ENCODE measurements around the gene FOXJ3.
A peak's percentile ranks its signal among the peaks of the same experiment; 100 is the strongest.

The FOXJ3 gene

GRCh38 chr1:42335050-42335808 lies at the start of gene FOXJ3:
TSS of gene FOXJ3 (minus strand) at chr1:42335235. CDS start at chr1:42311093, 24,142 bp downstream.
- peak; percentile 77 to 92 (median 85) for DNase-seq

- DNase-seq: no peak
These were observed 46.2 kb upstream of the FOXJ3 start for GRCh38 chr1:42381280-42381673.

- DNase-seq: peak in 2 of 4 experiments; percentile 12 to 21
These were observed 45.7 kb upstream of the FOXJ3 start, which contains the start of gene RIMKLA for GRCh38 chr1:42380586-42381279. TSS of gene RIMKLA (plus strand) at chr1:42380792. CDS start at chr1:42380935, 143 bp downstream.

- no peak for DNase-seq
These were observed 45.0 kb upstream of the FOXJ3 start for GRCh38 chr1:42379794-42380585.

- no peak for DNase-seq
These were observed 37.8 kb upstream of the FOXJ3 start for GRCh38 chr1:42372796-42373195.

- no peak for DNase-seq
These were observed 36.0 kb upstream of the FOXJ3 start for GRCh38 chr1:42370876-42371549.

- no peak for DNase-seq
These were observed 34.4 kb upstream of the FOXJ3 start for GRCh38 chr1:42369471-42369870.

- DNase-seq: no peak
These were observed 33.2 kb upstream of the FOXJ3 start for GRCh38 chr1:42368096-42368795.

GRCh38 chr1:42365118-42365517 lies 30.1 kb upstream of the FOXJ3 start:
- no peak for DNase-seq

GRCh38 chr1:42364542-42364941 lies 29.5 kb upstream of the FOXJ3 start:
- DNase-seq: no peak

- DNase-seq: no peak
These were observed 29.1 kb upstream of the FOXJ3 start for GRCh38 chr1:42364089-42364488.

GRCh38 chr1:42359466-42359865 lies 24.4 kb upstream of the FOXJ3 start:
- no peak for DNase-seq

GRCh38 chr1:42358791-42359190 lies 23.8 kb upstream of the FOXJ3 start:
- DNase-seq: no peak

- DNase-seq: no peak
These were observed 15.1 kb upstream of the FOXJ3 start for GRCh38 chr1:42350086-42350485.

GRCh38 chr1:42348498-42348897 lies 13.5 kb upstream of the FOXJ3 start:
- DNase-seq: no peak

- DNase-seq: no peak
These were observed 8.0 kb upstream of the FOXJ3 start for GRCh38 chr1:42343049-42343448.

- no peak for DNase-seq
These were observed 5.9 kb upstream of the FOXJ3 start for GRCh38 chr1:42340901-42341300.

- no peak for DNase-seq
These were observed 5.1 kb upstream of the FOXJ3 start for GRCh38 chr1:42340093-42340492.

- no peak for DNase-seq
These were observed 1.9 kb upstream of the FOXJ3 start for GRCh38 chr1:42336978-42337377.

GRCh38 chr1:42335809-42336518 lies 929 bp upstream of the FOXJ3 start:
- no peak for DNase-seq

- peak in 2 of 4 experiments; percentile 24 to 58 for DNase-seq
These were observed 590 bp downstream of the FOXJ3 start for GRCh38 chr1:42334240-42335049.

Measured in activated naive CD4-positive, alpha-beta T cell (primary cell).